Right cardiac atrium (tissue), 5 donors: ENCODE results near the gene GTF2IRD2. TPM values are rescaled to one million over a fixed set of nuclear protein-coding genes. Genes with fewer than 3 reads are reported as not detected.
"Not testable (repeated sequence)": the region's sequence is repeated elsewhere in the genome, so short reads cannot be mapped to it uniquely, and the experiment has no call there.

Experiments used
- ATAC-seq, 2 donors: fragments of 200-7000 bp; cut with Tn5 transposase; one replicate each; pipeline versions ENCODE4 v1.8.0 to v1.9.1; 2020; ENCODE audit warnings: moderate library complexity in 2 of 2, mild to moderate bottlenecking in 1 of 2
- DNase-seq, 3 donors: peaks; one replicate each; pipeline ENCODE4 v3.0.0-alpha.2; 2020
- H3K27ac ChIP-seq: one replicate; pipeline ENCODE4 v1.5.1; 2013; ENCODE audit warnings: mild to moderate bottlenecking, low read length, control low read depth, moderate library complexity
- H3K27me3 ChIP-seq: one replicate; pipeline ENCODE4 v1.6.1; 2013; ENCODE audit not compliant: control insufficient read depth, insufficient read depth
- H3K4me1 ChIP-seq: one replicate; pipeline ENCODE4 v1.6.1; 2013; ENCODE audit warnings: low read length; ENCODE audit not compliant: control insufficient read depth, insufficient read depth
- H3K4me3 ChIP-seq: one replicate; pipeline ENCODE4 v1.5.1; 2013; ENCODE audit warnings: low read length, control low read depth
- H3K9me3 ChIP-seq: one replicate; pipeline ENCODE4 v1.6.1; 2013; ENCODE audit warnings: low read length; ENCODE audit not compliant: control insufficient read depth
- WGBS: extraction: QIAGEN DNeasy Blood & Tissue Kit; methylation state at CpG from one replicate; pipeline ENCODE4 v1.1.7; 2013; 5-methylcytosine and 5-hydroxymethylcytosine counted together
- intact Hi-C, 4 donors: fragments of 100-400 bp; cut with DNase I; formaldehyde crosslinking; loops; one replicate each; pipeline versions ENCODE4 v1.11.0 to v1.14.0; 2022 to 2023
- polyA plus RNA-seq: library from polyadenylated mRNA; stranded (reverse); fragments of 200-250 nt; gene quantifications from one replicate; pipeline ENCODE4 v1.2.3, GENCODE V29; 2013
- total RNA-seq, 4 donors: library from RNA; stranded (reverse); fragmentation: NEBNext Ultra II Directional; extraction: Animal tissue kit (Norgen Biotek cat#: 25700); gene quantifications; one replicate each; pipeline ENCODE4 v1.2.1, GENCODE V29; 2021
- donor health status: healthy with polysubstance abuse.
- donor health status: DM: no; HTN: yes; CAD: no.
- donor health status: DM: no; HTN: no; CAD: no.
- donor health status: DM: no; HTN: yes; CAD: no; lungs with severe emphysema.
- donor health status: DM: yes; HTN: yes; CAD: no.

The GTF2IRD2 gene
- total and polyA plus RNA-seq, 5 donors: 11.1 to 19.5 (median 13.0) TPM

DNA sequence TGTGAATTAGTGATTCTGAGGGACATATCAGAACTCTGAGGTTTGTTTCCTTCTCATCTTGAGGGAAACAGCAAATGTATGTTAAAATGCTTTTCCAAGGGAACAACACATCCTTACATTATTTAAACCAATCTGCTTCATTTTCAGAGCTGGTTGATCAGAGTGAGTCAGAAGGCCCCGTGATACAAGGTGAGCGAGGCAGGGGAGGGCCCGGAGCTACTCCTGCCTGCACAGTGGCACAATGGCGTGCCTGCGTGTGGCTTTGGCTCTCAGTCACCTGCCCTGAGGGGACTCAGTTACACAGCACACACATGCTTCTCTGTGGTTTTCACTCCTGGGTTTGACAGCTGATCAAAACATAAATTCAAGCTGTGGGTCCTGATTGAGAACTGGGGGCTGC is 94.7 kb downstream of the GTF2IRD2 start:
- H3K27ac ChIP-seq, H3K4me3 ChIP-seq, H3K4me1 ChIP-seq, H3K27me3 ChIP-seq, DNase-seq, H3K9me3 ChIP-seq, intact Hi-C loops, ATAC-seq: not testable (repeated sequence)
- no CpG with 5 or more reads among the region's 5 CpGs for WGBS

DNA sequence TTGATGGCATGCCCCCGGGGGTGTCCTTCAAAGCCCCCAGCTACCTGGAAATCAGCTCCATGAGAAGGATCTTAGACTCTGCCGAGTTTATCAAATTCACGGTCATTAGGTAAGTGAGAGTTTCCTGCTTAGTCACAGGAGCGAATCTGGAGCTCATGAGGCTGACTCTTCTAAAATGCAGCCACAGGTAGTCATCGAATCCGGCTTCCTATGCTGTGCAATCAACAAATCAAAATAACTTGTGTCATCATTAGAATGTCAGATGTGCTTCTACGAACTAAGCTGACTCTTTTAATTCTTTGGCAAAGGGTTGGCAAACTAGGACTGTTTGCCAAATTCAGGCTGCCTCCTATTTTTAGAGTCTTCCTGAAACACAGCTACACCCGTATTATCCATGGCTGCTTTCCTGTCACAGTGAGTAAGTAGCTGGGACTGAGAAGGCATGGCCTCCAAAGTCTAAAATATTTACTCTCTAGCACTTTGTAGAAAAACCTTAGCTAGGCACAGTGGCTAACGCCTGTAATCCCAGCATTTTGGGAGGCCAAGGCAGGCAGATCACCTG is 97.4 kb downstream of the GTF2IRD2 start:
- DNase-seq, H3K27ac ChIP-seq, intact Hi-C loops, H3K9me3 ChIP-seq, H3K4me1 ChIP-seq, H3K4me3 ChIP-seq, H3K27me3 ChIP-seq: not testable (repeated sequence)
- no CpG with 5 or more reads among the region's 9 CpGs for WGBS
- peak; percentile 85 to 91 for ATAC-seq

Other genes starting within 250 kb of the GTF2IRD2 start
- 100 to 1,000 TPM; 137 to 162 (median 142) TPM for gene GTF2I, start 193.9 kb downstream of the GTF2IRD2 start, total RNA-seq
- gene GTF2I, start 193.9 kb downstream of the GTF2IRD2 start, polyA plus RNA-seq: 34.9 TPM
- 1 to 10 TPM in 3 of 4 donors, under 1 TPM in 1; 0.79 to 3.0 (median 2.2) TPM for gene NCF1, start 77.6 kb downstream of the GTF2IRD2 start, total RNA-seq
- 1.1 TPM for gene NCF1, start 77.6 kb downstream of the GTF2IRD2 start, polyA plus RNA-seq
- gene CASTOR2, start 113.1 kb upstream of the GTF2IRD2 start, total RNA-seq: 10 to 100 TPM; 51.2 to 73.4 (median 58.3) TPM
- gene CASTOR2, start 113.1 kb upstream of the GTF2IRD2 start, polyA plus RNA-seq: 24.9 TPM
- 10 to 100 TPM; 27.2 to 37.5 (median 33.9) TPM for gene RCC1L, start 222.2 kb upstream of the GTF2IRD2 start, total RNA-seq
- gene RCC1L, start 222.2 kb upstream of the GTF2IRD2 start, polyA plus RNA-seq: 39.0 TPM
- 10 to 100 TPM; 28.8 to 44.9 (median 34.1) TPM for gene GTF2IRD2B, start 241.0 kb upstream of the GTF2IRD2 start, total RNA-seq
- gene GTF2IRD2B, start 241.0 kb upstream of the GTF2IRD2 start, polyA plus RNA-seq: 18.6 TPM